ENCODE results near the gene SLC22A6.

DNA sequence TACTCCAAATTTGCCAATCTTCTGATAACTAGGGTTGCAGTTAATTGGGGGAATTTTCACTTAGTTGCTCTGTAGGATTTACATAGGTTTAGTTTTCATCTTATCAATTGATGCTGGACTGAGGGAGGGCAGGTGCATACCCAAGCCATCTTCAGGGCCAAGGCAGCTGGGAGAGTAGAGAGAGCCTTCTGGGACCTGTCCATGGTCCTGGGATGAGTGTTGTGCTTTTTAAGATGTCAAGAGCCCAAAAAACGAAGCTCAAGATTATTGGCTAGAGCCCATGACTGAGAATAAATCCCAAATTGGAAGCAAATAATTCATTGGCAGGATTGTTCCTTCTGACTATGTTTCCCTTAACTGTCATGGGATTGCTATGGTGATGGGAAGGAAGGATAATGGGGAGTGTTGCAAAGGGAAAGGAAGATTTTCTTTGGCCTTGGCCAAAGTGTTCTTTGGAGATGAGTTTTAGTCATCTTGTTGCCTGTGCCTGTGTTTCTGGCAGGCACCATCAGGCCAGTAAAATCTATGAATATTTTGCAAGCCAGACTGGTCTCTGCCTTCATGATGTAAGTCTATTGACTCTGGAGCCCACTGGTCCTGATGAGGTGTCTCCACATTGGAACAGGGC, 4.5 kb downstream of the SLC22A6 start:
- TF ChIP-seq, protein P1, sequence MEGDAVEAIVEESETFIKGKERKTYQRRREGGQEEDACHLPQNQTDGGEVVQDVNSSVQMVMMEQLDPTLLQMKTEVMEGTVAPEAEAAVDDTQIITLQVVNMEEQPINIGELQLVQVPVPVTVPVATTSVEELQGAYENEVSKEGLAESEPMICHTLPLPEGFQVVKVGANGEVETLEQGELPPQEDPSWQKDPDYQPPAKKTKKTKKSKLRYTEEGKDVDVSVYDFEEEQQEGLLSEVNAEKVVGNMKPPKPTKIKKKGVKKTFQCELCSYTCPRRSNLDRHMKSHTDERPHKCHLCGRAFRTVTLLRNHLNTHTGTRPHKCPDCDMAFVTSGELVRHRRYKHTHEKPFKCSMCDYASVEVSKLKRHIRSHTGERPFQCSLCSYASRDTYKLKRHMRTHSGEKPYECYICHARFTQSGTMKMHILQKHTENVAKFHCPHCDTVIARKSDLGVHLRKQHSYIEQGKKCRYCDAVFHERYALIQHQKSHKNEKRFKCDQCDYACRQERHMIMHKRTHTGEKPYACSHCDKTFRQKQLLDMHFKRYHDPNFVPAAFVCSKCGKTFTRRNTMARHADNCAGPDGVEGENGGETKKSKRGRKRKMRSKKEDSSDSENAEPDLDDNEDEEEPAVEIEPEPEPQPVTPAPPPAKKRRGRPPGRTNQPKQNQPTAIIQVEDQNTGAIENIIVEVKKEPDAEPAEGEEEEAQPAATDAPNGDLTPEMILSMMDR (conservative IDR thresholded peaks at IDR 0.05; ENCODE audit: low read length), result no peak
- no peak for TF ChIP-seq EZH2phosphoT487 (IDR thresholded peaks at IDR 0.05; ENCODE audit: borderline replicate concordance)

All from Loucy (cell line).